ENCODE measurements around the gene CXorf65. TPM values are rescaled to one million over a fixed set of nuclear protein-coding genes. Genes with fewer than 3 reads are reported as not detected.

CXorf65 gene
- total RNA-seq, 1 donor from 2014 or later, result 24.9 TPM

DNA sequence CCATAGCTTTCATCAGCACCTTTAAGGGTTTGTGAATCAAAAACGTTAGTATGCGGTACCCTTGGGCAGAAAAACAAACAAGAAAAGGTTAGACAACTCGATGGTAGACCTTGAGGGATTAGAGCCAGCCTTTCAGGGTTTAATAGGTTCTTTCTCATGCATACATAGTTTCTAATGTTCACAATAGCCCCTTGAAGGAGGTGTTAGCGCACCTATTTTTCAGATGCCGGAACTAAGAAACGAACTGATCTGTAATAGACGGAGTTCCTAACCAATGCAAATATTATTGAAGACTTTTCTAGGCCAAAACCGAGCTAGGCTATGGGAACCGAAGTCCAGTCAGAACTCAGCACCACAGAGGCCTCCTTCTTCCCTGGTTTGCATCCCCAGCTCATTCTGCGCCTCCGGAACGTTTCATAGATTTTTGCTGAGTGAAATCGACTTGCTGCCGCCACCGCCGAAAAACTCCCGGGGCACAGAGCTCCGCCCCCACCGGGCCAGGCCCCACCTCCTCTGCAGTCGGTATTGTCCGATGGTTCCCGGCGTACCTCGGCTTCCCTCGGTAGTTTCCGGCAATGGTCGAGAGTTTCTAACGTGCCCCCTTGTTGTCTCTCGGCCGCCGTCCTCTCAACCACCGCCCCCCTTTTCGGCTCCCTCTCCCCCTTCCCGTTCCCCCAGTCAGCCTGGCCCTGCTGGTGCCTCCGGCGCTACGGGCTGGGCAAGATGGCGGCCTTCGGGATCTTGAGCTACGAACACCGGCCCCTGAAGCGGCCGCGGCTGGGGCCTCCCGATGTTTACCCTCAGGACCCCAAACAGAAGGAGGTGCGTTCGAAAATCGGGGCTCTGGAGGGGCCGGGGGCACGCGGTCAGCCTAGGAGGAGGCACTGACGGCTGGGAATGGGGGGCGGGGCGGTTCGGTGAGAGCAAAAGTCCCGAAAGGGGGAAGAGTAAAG lies 11.8 kb upstream of the CXorf65 start, which contains the start of gene MED12:
Gene MED12, plus strand, starts transcription at position 565 of the 953 bp plus-strand sequence. Its CDS starts 159 bp downstream, at position 724.
- no peaks in the 10 kb centered on the region for H3K9me3 Mint-ChIP-seq
- no peaks in the 10 kb centered on the region for H3K27me3 Mint-ChIP-seq
- DNase-seq, result peak; percentile 95
- intact Hi-C loops (cut with micrococcal nuclease), result loop anchor here (1.0 to 2.0 kb wide), 3 partner anchors 15 to 164 kb away; partner anchors contain the start of genes NONO and SNX12
- H3K36me3 Mint-ChIP-seq (ENCODE audit: low read depth), result peaks cover 21% of the 10 kb centered on the region
- peaks cover 16% of the 10 kb centered on the region for H3K4me1 Mint-ChIP-seq
- H3K27ac Mint-ChIP-seq, result peak within 1 kb of the TSS; percentile 86
- H3K4me3 Mint-ChIP-seq, result peak within 1 kb of the TSS; percentile 84

DNA sequence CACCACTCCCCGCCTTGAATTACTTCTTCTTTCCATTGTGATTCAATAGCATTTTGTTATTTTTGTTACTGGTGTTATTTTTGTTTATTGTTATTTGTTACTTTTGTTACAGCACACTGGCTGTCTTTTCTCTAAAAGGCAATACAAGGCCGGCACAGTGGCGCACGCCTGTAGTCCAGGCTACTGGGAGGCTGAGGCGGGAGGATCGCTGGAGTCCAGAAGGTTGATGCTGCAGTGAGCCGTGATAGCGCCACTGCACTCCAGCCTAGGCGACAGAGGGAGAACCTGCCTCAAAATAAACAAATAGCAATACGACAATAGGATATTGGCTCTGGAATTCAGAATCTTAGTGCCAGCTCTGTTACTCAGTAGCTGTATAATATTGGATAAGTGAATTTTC lies 10.8 kb upstream of the CXorf65 start:
- no peak for DNase-seq
- Mint-ChIP-seq H3K9me3 (no peaks in the 10 kb centered on the region), H3K4me1 (peaks cover 15% of the 10 kb centered on the region), H3K4me3 (peak overlapping the region; percentile 12), H3K27me3 (no peaks in the 10 kb centered on the region), H3K36me3 (ENCODE audit: low read depth) (peaks cover 13% of the 10 kb centered on the region), H3K27ac (no peak overlapping the region)
- intact Hi-C loops (cut with micrococcal nuclease), result no loop called here

- Mint-ChIP-seq H3K9me3 (no peaks in the 10 kb centered on the region), H3K27me3 (no peaks in the 10 kb centered on the region), H3K4me1 (peaks cover 27% of the 10 kb centered on the region), H3K36me3 (ENCODE audit: low read depth) (peaks cover 45% of the 10 kb centered on the region), H3K27ac (peak overlapping the region; percentile 95), H3K4me3 (peak overlapping the region; percentile 100)
- intact Hi-C loops (cut with micrococcal nuclease), result loop anchor here (1.0 to 5.0 kb wide), 4 partner anchors 9 to 420 kb away; partner anchors contain the start of genes OGT and TAF1
- DNase-seq, result no peak
These were observed 5.4 kb upstream of the CXorf65 start for GRCh38 chrX:71111921-71112431.

DNA sequence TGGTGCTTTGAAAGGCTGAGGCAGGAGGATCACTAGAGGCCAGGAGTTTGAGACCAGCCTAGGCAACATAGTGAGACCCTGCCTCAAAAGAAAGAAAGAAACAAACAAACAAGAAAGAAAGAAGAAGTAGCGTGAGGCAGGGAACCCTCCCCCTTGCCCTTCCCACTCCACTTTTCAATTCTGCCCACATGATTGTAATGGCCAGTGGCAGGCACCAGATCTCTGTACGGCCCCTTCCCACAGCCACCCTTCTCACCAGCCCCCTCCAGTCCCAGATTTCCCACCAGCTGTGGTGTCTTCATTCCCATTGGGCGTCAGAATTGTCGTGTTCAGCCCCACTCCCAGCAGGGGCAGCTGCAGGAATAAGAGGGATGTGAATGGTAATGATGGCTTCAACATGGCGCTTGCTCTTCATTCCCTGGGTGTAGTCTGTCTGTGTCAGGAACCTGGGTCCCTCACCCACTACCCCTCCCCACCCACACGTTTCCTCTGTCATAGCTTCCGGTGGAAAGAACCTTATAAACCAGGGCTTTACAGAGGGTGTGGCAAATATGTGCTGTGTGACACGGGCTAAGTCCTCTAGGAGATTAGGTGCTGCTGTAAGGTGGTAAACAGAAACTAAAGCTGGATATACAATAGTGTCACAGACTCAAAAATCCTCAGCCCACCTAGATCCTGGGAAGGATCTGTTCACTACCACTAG lies 4.8 kb upstream of the CXorf65 start, which contains the start of gene IL2RG:
Gene IL2RG, minus strand, starts transcription at position 437 of the 703 bp plus-strand sequence. Its CDS starts 38 bp downstream, at position 399.
- peak; percentile 93 for DNase-seq
- H3K36me3 Mint-ChIP-seq (ENCODE audit: low read depth), result peaks cover 49% of the 10 kb centered on the region
- peak within 1 kb of the TSS; percentile 100 for H3K4me3 Mint-ChIP-seq
- H3K9me3 Mint-ChIP-seq, result no peaks in the 10 kb centered on the region
- peaks cover 31% of the 10 kb centered on the region for H3K4me1 Mint-ChIP-seq
- H3K27me3 Mint-ChIP-seq, result no peaks in the 10 kb centered on the region
- intact Hi-C loops (cut with micrococcal nuclease), result loop anchor here (1.0 to 5.0 kb wide), 4 partner anchors 8 to 421 kb away; partner anchors contain the start of genes OGT and TAF1
- H3K27ac Mint-ChIP-seq, result peak within 1 kb of the TSS; percentile 95

- peaks cover 45% of the 10 kb centered on the region for H3K4me1 Mint-ChIP-seq
- intact Hi-C loops (cut with micrococcal nuclease), result loop anchor here (10.0 kb wide), 1 partner anchor 146 kb away; the partner anchor contains the start of gene ZMYM3
- H3K9me3 Mint-ChIP-seq, result no peaks in the 10 kb centered on the region
- peaks cover 66% of the 10 kb centered on the region for H3K36me3 Mint-ChIP-seq (ENCODE audit: low read depth)
- peak overlapping the region; percentile 95 for H3K27ac Mint-ChIP-seq
- peak; percentile 63 for DNase-seq
- H3K27me3 Mint-ChIP-seq, result no peaks in the 10 kb centered on the region
- H3K4me3 Mint-ChIP-seq, result peak overlapping the region; percentile 100
These were observed 2.5 kb upstream of the CXorf65 start for GRCh38 chrX:71109051-71109450.

DNA sequence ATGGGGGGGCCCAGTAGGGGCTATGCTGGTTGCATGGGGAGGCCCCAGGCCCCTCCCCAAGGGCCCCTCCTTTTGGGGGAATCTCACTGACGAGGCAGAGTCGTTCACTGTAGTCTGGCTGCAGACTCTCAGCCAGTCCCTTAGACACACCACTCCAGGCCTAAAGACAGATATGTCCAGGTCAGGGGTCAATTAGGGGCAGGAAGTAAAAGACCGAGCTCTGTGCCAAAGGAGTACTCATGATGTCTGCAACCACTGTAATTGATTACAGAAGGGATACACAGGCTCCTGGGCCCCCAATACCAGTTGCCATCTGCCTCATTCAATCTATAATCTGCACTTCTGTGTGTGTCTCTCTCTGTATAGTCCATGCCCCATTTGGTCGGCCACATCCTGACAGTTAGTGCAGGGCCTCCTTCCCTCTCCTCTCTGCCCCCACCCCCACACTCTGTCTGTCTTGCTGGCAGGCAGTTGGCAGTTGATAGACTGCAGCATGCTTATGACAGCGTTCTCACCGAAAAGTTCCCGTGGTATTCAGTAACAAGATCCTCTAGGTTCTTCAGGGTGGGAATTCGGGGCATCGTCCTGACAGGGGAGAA lies 1.3 kb upstream of the CXorf65 start:
- Mint-ChIP-seq H3K4me1 (peaks cover 53% of the 10 kb centered on the region), H3K4me3 (peak overlapping the region; percentile 100), H3K36me3 (ENCODE audit: low read depth) (peaks cover 71% of the 10 kb centered on the region), H3K27ac (peak overlapping the region; percentile 89), H3K9me3 (no peaks in the 10 kb centered on the region), H3K27me3 (no peaks in the 10 kb centered on the region)
- DNase-seq, result peak; percentile 79
- intact Hi-C loops (cut with micrococcal nuclease), result loop anchor here (10.0 kb wide), 1 partner anchor 147 kb away; the partner anchor contains the start of gene ZMYM3

DNA sequence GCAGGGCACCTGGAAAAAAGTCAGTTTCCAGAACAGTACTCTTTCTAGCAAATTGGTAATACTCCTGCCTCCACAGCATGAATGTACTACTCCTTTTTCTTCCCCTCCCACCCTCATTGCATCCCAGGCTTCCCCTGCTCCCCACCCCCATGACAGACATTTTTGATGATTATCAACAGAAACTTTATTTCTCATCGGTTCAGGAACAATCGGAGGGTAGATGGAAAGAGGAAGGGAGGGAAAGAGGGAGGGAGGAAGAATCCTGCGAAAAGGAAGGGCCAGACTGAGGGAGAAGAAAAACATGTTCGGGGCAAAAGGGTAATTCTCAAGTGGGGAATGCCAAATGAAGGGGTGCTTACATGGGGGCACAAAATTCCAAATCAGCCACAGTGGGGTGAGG lies 705 bp upstream of the CXorf65 start:
- intact Hi-C loops (cut with micrococcal nuclease), result loop anchor here (10.0 kb wide), 1 partner anchor 148 kb away; the partner anchor contains the start of gene ZMYM3
- Mint-ChIP-seq H3K27ac (peak overlapping the region; percentile 61), H3K9me3 (no peaks in the 10 kb centered on the region), H3K27me3 (no peaks in the 10 kb centered on the region), H3K4me3 (peak overlapping the region; percentile 100), H3K36me3 (ENCODE audit: low read depth) (peaks cover 72% of the 10 kb centered on the region), H3K4me1 (peaks cover 55% of the 10 kb centered on the region)
- DNase-seq, result no peak

DNA sequence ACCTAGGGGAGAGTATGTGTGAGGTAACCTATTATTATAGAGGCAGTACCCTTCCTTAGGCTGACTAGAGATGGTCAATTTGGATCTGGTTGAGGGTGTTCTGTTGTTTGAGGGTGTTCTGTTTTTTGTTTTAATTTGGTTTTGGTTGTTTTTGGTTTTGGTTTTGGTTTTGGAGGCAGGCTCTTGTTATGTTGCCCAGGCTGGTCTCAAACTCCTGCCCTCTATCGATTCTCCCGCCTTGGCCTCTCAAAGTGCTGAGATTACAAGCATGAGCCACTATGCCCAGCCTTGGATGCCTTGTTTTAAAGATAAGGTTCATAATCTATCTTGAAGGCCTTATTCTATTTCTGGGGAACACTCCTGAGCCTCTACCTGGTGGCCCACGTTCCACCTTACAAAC lies 912 bp downstream of the CXorf65 start:
- DNase-seq, result peak; percentile 66
- Mint-ChIP-seq H3K9me3 (no peaks in the 10 kb centered on the region), H3K4me1 (peaks cover 52% of the 10 kb centered on the region), H3K36me3 (ENCODE audit: low read depth) (peaks cover 66% of the 10 kb centered on the region), H3K4me3 (peak overlapping the region; percentile 74), H3K27me3 (no peaks in the 10 kb centered on the region), H3K27ac (peak overlapping the region; percentile 81)
- intact Hi-C loops (cut with micrococcal nuclease), result loop anchor here (10.0 kb wide), 1 partner anchor 149 kb away; the partner anchor contains the start of gene ZMYM3

- DNase-seq, result peak; percentile 82
- Mint-ChIP-seq H3K4me3 (peak overlapping the region; percentile 83), H3K27ac (peak overlapping the region; percentile 92), H3K27me3 (no peaks in the 10 kb centered on the region), H3K9me3 (no peaks in the 10 kb centered on the region), H3K4me1 (peaks cover 60% of the 10 kb centered on the region), H3K36me3 (ENCODE audit: low read depth) (peaks cover 43% of the 10 kb centered on the region)
- intact Hi-C loops (cut with micrococcal nuclease), result loop anchor here (1.0 to 10.0 kb wide), 3 partner anchors 8 to 151 kb away; partner anchors contain the start of genes IL2RG, MED12 and ZMYM3
These were observed 3.2 kb downstream of the CXorf65 start for GRCh38 chrX:71103110-71103983.

DNA sequence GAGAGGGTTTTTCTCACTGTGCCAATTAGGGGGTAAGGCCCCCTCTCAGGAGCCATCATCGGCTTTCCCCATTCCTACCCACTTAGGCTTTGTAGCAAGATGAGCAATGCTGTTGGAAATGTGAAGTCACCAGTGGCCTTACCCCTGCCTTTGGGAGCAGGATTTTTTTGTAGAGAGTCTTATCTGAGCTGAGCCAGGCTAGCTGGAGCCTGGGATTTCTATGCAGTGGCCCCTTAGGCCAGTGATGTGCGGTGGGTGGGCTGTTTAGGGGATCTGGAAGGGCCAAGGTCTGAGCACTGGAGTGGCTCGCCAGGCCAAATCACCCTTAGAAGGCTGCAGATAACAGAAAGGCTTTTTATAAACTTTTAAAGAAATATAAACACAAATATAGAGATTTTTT lies 4.2 kb downstream of the CXorf65 start:
- no peaks in the 10 kb centered on the region for H3K9me3 Mint-ChIP-seq
- no peaks in the 10 kb centered on the region for H3K27me3 Mint-ChIP-seq
- no peak overlapping the region for H3K4me3 Mint-ChIP-seq
- peaks cover 58% of the 10 kb centered on the region for H3K4me1 Mint-ChIP-seq
- no peak for DNase-seq
- intact Hi-C loops (cut with micrococcal nuclease), result loop anchor here (10.0 kb wide), 1 partner anchor 153 kb away; the partner anchor contains the start of gene ZMYM3
- peaks cover 33% of the 10 kb centered on the region for H3K36me3 Mint-ChIP-seq (ENCODE audit: low read depth)
- peak overlapping the region; percentile 92 for H3K27ac Mint-ChIP-seq

DNA sequence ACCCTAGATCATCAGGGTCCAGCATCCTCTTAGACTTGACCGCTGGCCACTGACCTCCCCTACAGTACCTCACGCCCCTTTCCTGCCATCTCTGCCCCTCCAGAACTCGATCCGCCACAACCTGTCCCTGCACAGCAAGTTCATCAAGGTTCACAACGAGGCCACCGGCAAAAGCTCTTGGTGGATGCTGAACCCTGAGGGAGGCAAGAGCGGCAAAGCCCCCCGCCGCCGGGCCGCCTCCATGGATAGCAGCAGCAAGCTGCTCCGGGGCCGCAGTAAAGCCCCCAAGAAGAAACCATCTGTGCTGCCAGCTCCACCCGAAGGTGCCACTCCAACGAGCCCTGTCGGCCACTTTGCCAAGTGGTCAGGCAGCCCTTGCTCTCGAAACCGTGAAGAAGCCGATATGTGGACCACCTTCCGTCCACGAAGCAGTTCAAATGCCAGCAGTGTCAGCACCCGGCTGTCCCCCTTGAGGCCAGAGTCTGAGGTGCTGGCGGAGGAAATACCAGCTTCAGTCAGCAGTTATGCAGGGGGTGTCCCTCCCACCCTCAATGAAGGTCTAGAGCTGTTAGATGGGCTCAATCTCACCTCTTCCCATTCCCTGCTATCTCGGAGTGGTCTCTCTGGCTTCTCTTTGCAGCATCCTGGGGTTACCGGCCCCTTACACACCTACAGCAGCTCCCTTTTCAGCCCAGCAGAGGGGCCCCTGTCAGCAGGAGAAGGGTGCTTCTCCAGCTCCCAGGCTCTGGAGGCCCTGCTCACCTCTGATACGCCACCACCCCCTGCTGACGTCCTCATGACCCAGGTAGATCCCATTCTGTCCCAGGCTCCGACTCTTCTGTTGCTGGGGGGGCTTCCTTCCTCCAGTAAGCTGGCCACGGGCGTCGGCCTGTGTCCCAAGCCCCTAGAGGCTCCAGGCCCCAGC lies 5.7 kb downstream of the CXorf65 start:
- Mint-ChIP-seq H3K27ac (no peak overlapping the region), H3K27me3 (no peaks in the 10 kb centered on the region), H3K4me1 (peaks cover 52% of the 10 kb centered on the region), H3K36me3 (ENCODE audit: low read depth) (peaks cover 21% of the 10 kb centered on the region), H3K4me3 (no peak overlapping the region), H3K9me3 (no peaks in the 10 kb centered on the region)
- DNase-seq, result peak; percentile 65
- intact Hi-C loops (cut with micrococcal nuclease), result loop anchor here (10.0 kb wide), 1 partner anchor 154 kb away; the partner anchor contains the start of gene ZMYM3

Data from activated CD4-positive, alpha-beta T cell treated with anti-CD3 and anti-CD28 coated beads, Interleukin-2, amount 10 ng/mL, durations not matched to agents 24 days and 14 days (primary cell).